Measurements from ENCODE around the gene HSD3B2. TPM values are rescaled to one million over a fixed set of nuclear protein-coding genes. Genes with fewer than 3 reads are reported as not detected.

The HSD3B2 gene
- polyA plus RNA-seq, 1 donor (not counting 4 experiments of a cell fraction or from before 2014, with no cell fraction given) = not detected

GRCh38 chr1:119374208-119374874, 40.6 kb upstream of the HSD3B2 start:
- DNase-seq (ENCODE audit: low read depth, low spot score) = no peak
- Histone ChIP-seq H2AFZ (ENCODE audit: control insufficient read depth, low read length) (no peak overlapping the region), H3K9me1 (ENCODE audit: control insufficient read depth, extremely low read depth, insufficient read depth, low read length) (no peaks in the 10 kb centered on the region), H3K4me2 (ENCODE audit: control insufficient read depth, extremely low read depth, insufficient read depth, low read depth, low read length) (no peak overlapping the region), H3K4me3 (ENCODE audit: control insufficient read depth in 2 of 3, extremely low read depth in 1 of 3, insufficient read depth in 2 of 3, low read depth in 1 of 3, low read length in 3 of 3) (no peak overlapping the region), H3K27ac (ENCODE audit: control insufficient read depth, insufficient read depth, low read length) (no peak overlapping the region), H4K20me1 (ENCODE audit: control insufficient read depth, extremely low read depth, insufficient read depth, low read length) (no peaks in the 10 kb centered on the region), H3K9ac (ENCODE audit: control insufficient read depth, extremely low read depth, insufficient read depth, low read length) (no peak overlapping the region), H3K27me3 (ENCODE audit: control insufficient read depth, extremely low read depth, insufficient read depth, low read length) (no peaks in the 10 kb centered on the region), H3K4me1 (ENCODE audit: control insufficient read depth, extremely low read depth, insufficient read depth, low read length) (peaks cover 9% of the 10 kb centered on the region), H3K36me3 (ENCODE audit: control insufficient read depth in 2 of 2, extremely low read depth in 1 of 2, insufficient read depth in 2 of 2, low read length in 2 of 2) (no peaks in the 10 kb centered on the region), H3K9me3 (ENCODE audit: control insufficient read depth, low read depth, low read length) (no peaks in the 10 kb centered on the region), H3K79me2 (ENCODE audit: control insufficient read depth, insufficient read depth, low read length) (no peaks in the 10 kb centered on the region)
- TF ChIP-seq CTCF (optimal IDR thresholded peaks at IDR 0.05 in 1 of 3, IDR thresholded peaks at IDR 0.05 in 1 of 3, conservative IDR thresholded peaks at IDR 0.05 in 1 of 3; ENCODE audit: extremely low read depth in 1 of 3, insufficient read depth in 2 of 3, low read length in 3 of 3) (no peak), EZH2 (IDR thresholded peaks at IDR 0.05; ENCODE audit: low read length) (no peak)
- dilution Hi-C loops (cut with MboI; ENCODE audit: extremely low pct_ligation_motif_present, low sequenced_read_pairs) = no loop called here
- FAIRE-seq = no peak

DNA sequence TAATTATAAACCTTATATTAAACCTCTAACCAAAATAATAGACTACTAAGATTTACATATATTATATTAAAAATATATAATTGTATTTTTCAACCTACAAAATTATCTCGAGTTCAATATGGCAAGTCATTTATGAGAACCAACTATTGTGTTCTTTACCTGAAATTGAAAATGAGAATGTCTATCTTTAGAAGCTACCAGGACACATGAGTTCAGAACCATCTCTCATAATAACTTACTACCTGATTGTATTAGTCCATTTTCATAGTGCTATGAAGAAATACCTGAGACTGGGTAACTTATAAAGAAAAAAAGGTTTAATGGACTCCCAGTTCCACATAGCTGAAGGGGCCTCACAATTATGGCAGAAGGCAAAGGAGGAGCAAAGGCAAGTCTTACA, 39.6 kb upstream of the HSD3B2 start:
- Histone ChIP-seq H3K4me1 (ENCODE audit: control insufficient read depth, extremely low read depth, insufficient read depth, low read length) (peaks cover 9% of the 10 kb centered on the region), H2AFZ (ENCODE audit: control insufficient read depth, low read length) (no peak overlapping the region), H3K4me2 (ENCODE audit: control insufficient read depth, extremely low read depth, insufficient read depth, low read depth, low read length) (no peak overlapping the region), H3K36me3 (ENCODE audit: control insufficient read depth in 2 of 2, extremely low read depth in 1 of 2, insufficient read depth in 2 of 2, low read length in 2 of 2) (no peaks in the 10 kb centered on the region), H3K27me3 (ENCODE audit: control insufficient read depth, extremely low read depth, insufficient read depth, low read length) (no peaks in the 10 kb centered on the region), H4K20me1 (ENCODE audit: control insufficient read depth, extremely low read depth, insufficient read depth, low read length) (no peaks in the 10 kb centered on the region), H3K79me2 (ENCODE audit: control insufficient read depth, insufficient read depth, low read length) (no peaks in the 10 kb centered on the region), H3K9me1 (ENCODE audit: control insufficient read depth, extremely low read depth, insufficient read depth, low read length) (no peaks in the 10 kb centered on the region), H3K4me3 (ENCODE audit: control insufficient read depth in 2 of 3, extremely low read depth in 1 of 3, insufficient read depth in 2 of 3, low read depth in 1 of 3, low read length in 3 of 3) (no peak overlapping the region), H3K9ac (ENCODE audit: control insufficient read depth, extremely low read depth, insufficient read depth, low read length) (no peak overlapping the region), H3K27ac (ENCODE audit: control insufficient read depth, insufficient read depth, low read length) (no peak overlapping the region), H3K9me3 (ENCODE audit: control insufficient read depth, low read depth, low read length) (no peaks in the 10 kb centered on the region)
- dilution Hi-C loops (cut with MboI; ENCODE audit: extremely low pct_ligation_motif_present, low sequenced_read_pairs) = no loop called here
- no peak for TF ChIP-seq CTCF (optimal IDR thresholded peaks at IDR 0.05 in 1 of 3, IDR thresholded peaks at IDR 0.05 in 1 of 3, conservative IDR thresholded peaks at IDR 0.05 in 1 of 3; ENCODE audit: extremely low read depth in 1 of 3, insufficient read depth in 2 of 3, low read length in 3 of 3)
- DNase-seq (ENCODE audit: low read depth, low spot score) (no peak), FAIRE-seq (no peak)

Measured in keratinocyte (primary cell).